ENCODE measurements around the gene HLA-DRA. TPM values are rescaled to one million over a fixed set of nuclear protein-coding genes. Genes with fewer than 3 reads are reported as not detected.

The HLA-DRA gene
- total and polyA plus RNA-seq, 2 of the 4 experiments (the other 2 are of a cell fraction): not detected

DNA sequence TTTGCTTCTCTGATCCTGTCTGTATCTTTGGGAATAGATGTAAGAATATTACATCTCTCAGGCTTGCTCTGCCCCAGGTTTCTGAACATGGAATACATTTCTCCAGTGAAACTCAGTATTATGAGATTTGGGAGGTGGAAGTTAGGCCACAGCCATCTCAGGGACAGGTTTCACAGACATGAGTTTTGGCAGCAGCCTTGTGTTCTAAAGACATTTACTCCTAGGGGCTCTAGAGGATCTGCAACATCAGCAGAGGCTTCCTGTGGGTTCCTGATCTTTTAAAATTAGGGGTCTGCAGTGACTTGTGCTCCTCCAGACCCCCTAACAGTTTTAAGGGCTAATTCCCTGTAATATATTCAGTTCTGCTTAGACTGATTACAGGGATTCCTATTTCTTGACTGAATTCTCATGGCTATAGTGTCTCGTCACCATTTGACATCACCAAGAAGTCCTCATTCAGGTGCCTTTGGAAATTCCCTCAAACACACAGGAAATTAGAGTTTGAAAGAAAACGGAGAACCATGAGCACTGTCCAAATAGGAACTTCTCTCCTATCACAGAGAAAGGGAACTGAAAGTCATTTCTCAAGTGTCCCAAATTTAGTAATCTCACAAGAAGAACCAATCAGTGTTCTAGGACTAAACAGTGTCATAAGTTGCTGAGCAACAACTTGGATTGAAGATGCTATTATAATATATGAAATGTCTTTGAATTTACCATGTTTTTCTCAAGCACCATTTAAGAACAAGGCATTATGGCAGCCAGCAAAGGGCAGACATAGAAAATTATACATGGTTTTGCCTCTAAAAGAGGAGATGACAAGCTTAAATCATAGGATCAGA, 2.5 kb upstream of the HLA-DRA start:
- H3K9me3 ChIP-seq (ENCODE audit: control insufficient read depth, insufficient read depth, low read length): no peaks in the 10 kb centered on the region
- ChIA-PET POLR2A (ENCODE audit: unreplicated experiment) (no interaction called here), CTCF (interaction anchor here (0.5 kb wide), 1 partner anchor 9 kb away, joined by 4 read pairs; no protein-coding TSS in a partner anchor)
- in situ Hi-C loops (cut with MboI; ENCODE audit: low sequenced_read_pairs): no loop called here
- H3K27me3 ChIP-seq (ENCODE audit: control insufficient read depth, insufficient read depth, low read length): no peaks in the 10 kb centered on the region; the same call in 1 of the 2 replicates
- H3K27ac ChIP-seq (ENCODE audit: insufficient read depth, low read length): no peak overlapping the region
- H2AK9ac ChIP-seq (replicated peaks; ENCODE audit: low read depth, low read length, poor library complexity): no peak overlapping the region
- intact Hi-C loops (cut with micrococcal nuclease): no loop called here
- no peak overlapping the region for H3K4ac ChIP-seq (ENCODE audit: low read depth, low read length)
- dilution Hi-C loops (cut with HindIII; ENCODE audit: low sequenced_read_pairs, unreplicated experiment): no loop called here
- H3K9ac ChIP-seq (ENCODE audit: low read depth, low read length): no peak overlapping the region
- H3K4me1 ChIP-seq (ENCODE audit: control insufficient read depth, insufficient read depth, low read length): no peaks in the 10 kb centered on the region
- H3K4me3 ChIP-seq (ENCODE audit: insufficient read depth, low read depth, low read length): no peak overlapping the region
- no peak overlapping the region for H3K4me2 ChIP-seq (ENCODE audit: low read depth, low read length)
- DNase-seq: peak; percentile 17
- H4K20me1 ChIP-seq (ENCODE audit: insufficient read depth, low read length): no peaks in the 10 kb centered on the region
- H3K23ac ChIP-seq (ENCODE audit: low read depth, low read length): no peak overlapping the region
- no peak overlapping the region for H2BK20ac ChIP-seq (ENCODE audit: low read depth, low read length)
- ATAC-seq (ENCODE audit: low read depth): peak; percentile 67
- WGBS, 2 experiments (ENCODE audit: extremely low coverage in 2 of 2, insufficient read length in 1 of 2): 50% methylated on average over 1 of the region's 2 CpGs; no CpG with 5 or more reads in 1 of the 2 experiments
- no peak overlapping the region for H2BK5ac ChIP-seq (ENCODE audit: low read depth, low read length, poor library complexity, severe bottlenecking)
- H3K9me1 ChIP-seq (ENCODE audit: insufficient read depth, low read length): no peaks in the 10 kb centered on the region
- TF ChIP-seq MXI1 (IDR thresholded peaks at IDR 0.05; ENCODE audit: borderline replicate concordance, low read depth, low read length) (no peak), RCOR1 (IDR thresholded peaks at IDR 0.05; ENCODE audit: insufficient replicate concordance, low read length) (no peak), RFX5 (IDR thresholded peaks at IDR 0.05; ENCODE audit: low read depth, low read length) (peak; percentile 94), RAD21 (IDR thresholded peaks at IDR 0.05; ENCODE audit: low read length) (no peak)
- H3K14ac ChIP-seq (replicated peaks; ENCODE audit: low read depth, low read length): no peak overlapping the region
- H4K91ac ChIP-seq (ENCODE audit: insufficient read depth, low read depth, low read length): no peak overlapping the region
- H3K56ac ChIP-seq (ENCODE audit: extremely low read depth, insufficient read depth, low read length): no peak overlapping the region
- no peak overlapping the region for H2BK120ac ChIP-seq (ENCODE audit: low read depth, low read length)
- H4K8ac ChIP-seq (ENCODE audit: low read depth in 2 of 2, low read length in 2 of 2): no peak overlapping the region
- H4K5ac ChIP-seq (ENCODE audit: low read depth, low read length): no peak overlapping the region
- no TSS peak for BruUV-seq (replicated peaks)
- H3K36me3 ChIP-seq (ENCODE audit: control insufficient read depth, insufficient read depth, low read length): no peaks in the 10 kb centered on the region
- no peak overlapping the region for H2AFZ ChIP-seq (replicated peaks; ENCODE audit: low read length, poor library complexity)
- H3K79me1 ChIP-seq (ENCODE audit: low read depth in 1 of 2, low read length in 2 of 2): no peaks in the 10 kb centered on the region
- no peak overlapping the region for H3K18ac ChIP-seq (ENCODE audit: low read depth, low read length)
- H2AK5ac ChIP-seq (ENCODE audit: low read depth, low read length): no peak overlapping the region
- no peak overlapping the region for H2BK15ac ChIP-seq (ENCODE audit: low read depth, low read length)
